Keratinocyte (primary cell): ENCODE measurements around the gene SLC25A25. TPM values are rescaled to one million over a fixed set of nuclear protein-coding genes. Genes with fewer than 3 reads are reported as not detected.

ENCODE experiments used
- DNase-seq: peaks from one replicate; pipeline ENCODE4 v3.0.0-alpha.2; 2011; ENCODE audit warnings: low read depth, missing footprints, low spot score
- FAIRE-seq: peaks from 2 replicates; lab custom pipeline; 2011; peaks lifted over from hg19 to GRCh38; lab: Jason Lieb, UNC
- H2AFZ ChIP-seq: 2 replicates; pipeline ENCODE4 v1.6.0; 2012; ENCODE audit warnings: low read length, control low read depth, inconsistent platforms; ENCODE audit not compliant: control insufficient read depth
- H3K27ac ChIP-seq: 2 replicates; pipeline ENCODE4 v1.5.1; 2011; ENCODE audit warnings: low read length; ENCODE audit not compliant: control insufficient read depth, insufficient read depth
- H3K27me3 ChIP-seq: 3 replicates; pipeline ENCODE4 v1.6.0; 2011; ENCODE audit warnings: low read length; ENCODE audit not compliant: control insufficient read depth, insufficient read depth; ENCODE audit errors: extremely low read depth
- H3K36me3 ChIP-seq, 2 experiments: 2 replicates in 1 of 2; 3 replicates in 1 of 2; pipeline ENCODE4 v1.5.1; 2011; ENCODE audit warnings: low read length in 2 of 2, mild to moderate bottlenecking in 1 of 2; ENCODE audit not compliant: control insufficient read depth in 2 of 2, insufficient read depth in 2 of 2; ENCODE audit errors: extremely low read depth in 1 of 2
- H3K4me1 ChIP-seq: 3 replicates; pipeline ENCODE4 v1.5.1; 2011; ENCODE audit warnings: low read length; ENCODE audit not compliant: control insufficient read depth, insufficient read depth; ENCODE audit errors: extremely low read depth
- H3K4me2 ChIP-seq: 3 replicates; pipeline ENCODE4 v1.6.0; 2011; ENCODE audit warnings: low read depth, low read length; ENCODE audit not compliant: control insufficient read depth, insufficient read depth; ENCODE audit errors: extremely low read depth
- H3K4me3 ChIP-seq, 3 experiments: fragments of 200-600 bp in 1 of 3; sonication (generic) in 1 of 3; 2 replicates in 2 of 3; 3 replicates in 1 of 3; pipeline ENCODE4 v1.5.1; 2011 to 2016; ENCODE audit warnings: low read length in 3 of 3, mild to moderate bottlenecking in 3 of 3, control low read depth in 2 of 3, inconsistent platforms in 1 of 3, low read depth in 1 of 3, mixed read lengths in 1 of 3, mixed run types in 1 of 3, moderate library complexity in 1 of 3; ENCODE audit not compliant: control insufficient read depth in 2 of 3, insufficient read depth in 2 of 3; ENCODE audit errors: extremely low read depth in 1 of 3
- H3K79me2 ChIP-seq: 2 replicates; pipeline ENCODE4 v1.6.0; 2012; ENCODE audit warnings: low read length; ENCODE audit not compliant: control insufficient read depth, insufficient read depth
- H3K9ac ChIP-seq: 3 replicates; pipeline ENCODE4 v1.6.0; 2011; ENCODE audit warnings: low read length; ENCODE audit not compliant: control insufficient read depth, insufficient read depth; ENCODE audit errors: extremely low read depth
- H3K9me1 ChIP-seq: 3 replicates; pipeline ENCODE4 v1.6.0; 2011; ENCODE audit warnings: low read length; ENCODE audit not compliant: control insufficient read depth, insufficient read depth; ENCODE audit errors: extremely low read depth
- H3K9me3 ChIP-seq: 2 replicates; pipeline ENCODE4 v1.5.1; 2012; ENCODE audit warnings: low read depth, low read length; ENCODE audit not compliant: control insufficient read depth
- H4K20me1 ChIP-seq: 3 replicates; pipeline ENCODE4 v1.6.0; 2011; ENCODE audit warnings: low read length; ENCODE audit not compliant: control insufficient read depth, insufficient read depth; ENCODE audit errors: extremely low read depth
- EZH2 ChIP-seq: IDR thresholded peaks from one replicate; pipeline ENCODE4 v1.6.1; 2012; ENCODE audit warnings: inconsistent platforms, mild to moderate bottlenecking, low read length, moderate library complexity
- dilution Hi-C: fragments of 300-500 bp; cut with MboI; formaldehyde crosslinking; loops from one replicate; pipeline ENCODE4 v1.7.0; 2020; ENCODE audit warnings: low sequenced_read_pairs; ENCODE audit not compliant: extremely low pct_ligation_motif_present
- polyA plus RNA-seq, 5 experiments: library from polyadenylated mRNA; depleted of rRNA in 3 of 5; stranded (reverse) in 3 of 5; stranded (forward) in 1 of 5; unstranded in 1 of 5; fragments of >200 nt; gene quantifications; 1 replicate in 1 of 5; 2 replicates in 3 of 5; 3 replicates in 1 of 5; pipeline versions ENCODE4 v1.2.1 to v1.2.3, GENCODE V29; 2011 to 2012; ENCODE audit warnings: missing spikeins in 2 of 5, low read depth in 1 of 5, low replicate concordance in 1 of 5
- TF ChIP-seq, protein P1 (sequence below), 3 experiments: IDR thresholded peaks in 1 of 3; conservative IDR thresholded peaks in 1 of 3; optimal IDR thresholded peaks in 1 of 3; 2 replicates in 2 of 3; 3 replicates in 1 of 3; pipeline versions ENCODE3 to v1.5.1; 2011; ENCODE audit warnings: low read length in 3 of 3, mild to moderate bottlenecking in 3 of 3, moderate library complexity in 2 of 3, control low read depth in 1 of 3, inconsistent platforms in 1 of 3; ENCODE audit not compliant: insufficient read depth in 2 of 3; ENCODE audit errors: extremely low read depth in 1 of 3

The SLC25A25 gene
- polyA plus RNA-seq, 1 donor (not counting 4 experiments of a cell fraction or from before 2014, with no cell fraction given): 6.5 TPM

DNA sequence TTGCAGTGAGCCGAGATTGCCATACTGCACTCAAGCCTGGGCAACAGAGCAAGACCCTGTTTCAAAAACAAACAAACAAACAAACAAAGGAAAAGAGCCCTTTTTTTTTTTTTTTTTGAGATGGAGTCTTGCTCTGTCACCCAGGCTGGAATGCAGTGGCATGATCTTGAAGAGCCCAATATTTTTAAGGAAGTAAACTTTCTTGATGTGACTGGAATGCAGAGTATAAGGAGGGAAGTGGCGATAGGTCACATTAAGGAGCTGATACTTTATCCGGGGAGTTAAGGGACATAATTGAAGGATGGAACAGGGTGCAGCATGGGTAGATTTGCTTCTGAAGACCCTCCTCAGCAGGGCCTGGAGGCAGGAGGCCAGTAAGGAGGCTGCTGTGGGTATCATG is 13.9 kb upstream of the SLC25A25 start:
- H3K9me1 ChIP-seq: no peaks in the 10 kb centered on the region
- dilution Hi-C loops: loop anchor here (25.0 kb wide), 1 partner anchor 117 kb away; the partner anchor contains the start of genes DPM2 and PIP5KL1
- no peaks in the 10 kb centered on the region for H3K79me2 ChIP-seq
- no peak overlapping the region for H3K9ac ChIP-seq
- no peak overlapping the region for H3K4me3 ChIP-seq
- no peak overlapping the region for H3K27ac ChIP-seq
- H3K9me3 ChIP-seq: no peaks in the 10 kb centered on the region
- no peak overlapping the region for H3K4me2 ChIP-seq
- no peaks in the 10 kb centered on the region for H3K27me3 ChIP-seq
- no peaks in the 10 kb centered on the region for H3K36me3 ChIP-seq
- H4K20me1 ChIP-seq: no peaks in the 10 kb centered on the region
- FAIRE-seq (no peak), DNase-seq (no peak)
- H3K4me1 ChIP-seq: peaks cover 23% of the 10 kb centered on the region
- H2AFZ ChIP-seq: no peak overlapping the region
- TF ChIP-seq, protein P1, sequence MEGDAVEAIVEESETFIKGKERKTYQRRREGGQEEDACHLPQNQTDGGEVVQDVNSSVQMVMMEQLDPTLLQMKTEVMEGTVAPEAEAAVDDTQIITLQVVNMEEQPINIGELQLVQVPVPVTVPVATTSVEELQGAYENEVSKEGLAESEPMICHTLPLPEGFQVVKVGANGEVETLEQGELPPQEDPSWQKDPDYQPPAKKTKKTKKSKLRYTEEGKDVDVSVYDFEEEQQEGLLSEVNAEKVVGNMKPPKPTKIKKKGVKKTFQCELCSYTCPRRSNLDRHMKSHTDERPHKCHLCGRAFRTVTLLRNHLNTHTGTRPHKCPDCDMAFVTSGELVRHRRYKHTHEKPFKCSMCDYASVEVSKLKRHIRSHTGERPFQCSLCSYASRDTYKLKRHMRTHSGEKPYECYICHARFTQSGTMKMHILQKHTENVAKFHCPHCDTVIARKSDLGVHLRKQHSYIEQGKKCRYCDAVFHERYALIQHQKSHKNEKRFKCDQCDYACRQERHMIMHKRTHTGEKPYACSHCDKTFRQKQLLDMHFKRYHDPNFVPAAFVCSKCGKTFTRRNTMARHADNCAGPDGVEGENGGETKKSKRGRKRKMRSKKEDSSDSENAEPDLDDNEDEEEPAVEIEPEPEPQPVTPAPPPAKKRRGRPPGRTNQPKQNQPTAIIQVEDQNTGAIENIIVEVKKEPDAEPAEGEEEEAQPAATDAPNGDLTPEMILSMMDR (optimal IDR thresholded peaks at IDR 0.05 in 1 of 3, IDR thresholded peaks at IDR 0.05 in 1 of 3, conservative IDR thresholded peaks at IDR 0.05 in 1 of 3; ENCODE audit: extremely low read depth in 1 of 3, insufficient read depth in 2 of 3, low read length in 3 of 3): no peak
- no peak for TF ChIP-seq EZH2

DNA sequence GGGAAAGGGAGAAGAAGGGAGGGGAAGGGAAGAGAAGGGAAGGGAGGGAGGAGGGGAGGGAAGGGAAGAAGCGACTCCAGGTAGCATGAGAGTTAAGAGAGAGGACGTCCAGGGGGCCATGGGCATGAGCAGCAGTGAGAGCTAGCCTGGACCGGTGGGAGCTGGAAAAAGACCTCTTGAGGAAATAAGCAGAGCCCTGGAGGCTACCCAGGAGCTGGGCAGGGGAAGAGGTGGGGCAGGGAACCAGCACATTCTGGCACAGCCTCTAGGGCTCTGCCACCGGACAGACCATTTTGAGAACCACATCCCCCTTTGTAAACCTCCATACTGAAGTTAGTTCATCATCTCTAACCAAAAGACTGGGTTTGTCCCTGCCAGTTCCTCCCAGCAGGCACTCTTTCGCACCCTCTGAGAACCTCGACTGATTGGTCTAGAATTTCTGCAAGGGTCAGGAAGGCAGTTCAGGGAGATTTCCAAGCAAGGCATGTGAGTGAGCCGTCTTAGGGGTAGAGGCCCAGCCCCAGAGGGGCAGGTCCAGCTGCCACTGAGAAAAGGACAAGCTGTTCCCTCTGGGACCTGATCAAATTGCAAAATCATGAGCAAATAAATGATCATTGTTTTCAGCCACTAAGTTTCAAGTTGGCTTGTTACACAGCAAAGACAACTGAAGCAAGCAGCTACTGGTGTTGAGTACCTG is 12.5 kb upstream of the SLC25A25 start:
- Histone ChIP-seq H3K4me3 (no peak overlapping the region), H3K4me2 (no peak overlapping the region), H3K27me3 (no peaks in the 10 kb centered on the region), H3K79me2 (no peaks in the 10 kb centered on the region), H3K9ac (no peak overlapping the region), H3K9me1 (no peaks in the 10 kb centered on the region), H3K27ac (no peak overlapping the region), H3K36me3 (no peaks in the 10 kb centered on the region), H4K20me1 (no peaks in the 10 kb centered on the region), H2AFZ (no peak overlapping the region), H3K9me3 (no peaks in the 10 kb centered on the region), H3K4me1 (peaks cover 20% of the 10 kb centered on the region)
- dilution Hi-C loops: loop anchor here (25.0 kb wide), 1 partner anchor 118 kb away; the partner anchor contains the start of genes DPM2 and PIP5KL1
- FAIRE-seq (no peak), DNase-seq (no peak)
- TF ChIP-seq, protein P1 (optimal IDR thresholded peaks at IDR 0.05 in 1 of 3, IDR thresholded peaks at IDR 0.05 in 1 of 3, conservative IDR thresholded peaks at IDR 0.05 in 1 of 3; ENCODE audit: extremely low read depth in 1 of 3, insufficient read depth in 2 of 3, low read length in 3 of 3): no peak
- TF ChIP-seq EZH2: no peak
